GM21390 (cell line): ENCODE results near the gene ELK4.
A peak's percentile ranks its signal among the peaks of the same experiment; 100 is the strongest.

Experiments
- ATAC-seq: cut with Tn5 transposase; IDR thresholded peaks from one replicate; pipeline ENCODE4 v1.9.1; 2021; ENCODE audit not compliant: unreplicated experiment

ELK4 gene

GRCh38 chr1:205598841-205599668 is 32.8 kb downstream of the ELK4 start:
- ATAC-seq, result no peak

GRCh38 chr1:205597691-205598314 is 34.0 kb downstream of the ELK4 start:
- no peak for ATAC-seq

- no peak for ATAC-seq
These were observed 34.9 kb downstream of the ELK4 start for GRCh38 chr1:205596876-205597275.

GRCh38 chr1:205595861-205596260 is 36.0 kb downstream of the ELK4 start:
- no peak for ATAC-seq

- no peak for ATAC-seq
These were observed 36.4 kb downstream of the ELK4 start for GRCh38 chr1:205595435-205595834.

GRCh38 chr1:205594846-205595245 is 37.0 kb downstream of the ELK4 start:
- no peak for ATAC-seq

GRCh38 chr1:205593967-205594366 is 37.8 kb downstream of the ELK4 start:
- ATAC-seq, result no peak

GRCh38 chr1:205593532-205593931 is 38.3 kb downstream of the ELK4 start:
- no peak for ATAC-seq

- no peak for ATAC-seq
These were observed 39.3 kb downstream of the ELK4 start for GRCh38 chr1:205592443-205593003.

GRCh38 chr1:205591522-205592351 is 40.1 kb downstream of the ELK4 start:
- peak; percentile 59 for ATAC-seq

- no peak for ATAC-seq
These were observed 40.9 kb downstream of the ELK4 start for GRCh38 chr1:205590777-205591513.

DNA sequence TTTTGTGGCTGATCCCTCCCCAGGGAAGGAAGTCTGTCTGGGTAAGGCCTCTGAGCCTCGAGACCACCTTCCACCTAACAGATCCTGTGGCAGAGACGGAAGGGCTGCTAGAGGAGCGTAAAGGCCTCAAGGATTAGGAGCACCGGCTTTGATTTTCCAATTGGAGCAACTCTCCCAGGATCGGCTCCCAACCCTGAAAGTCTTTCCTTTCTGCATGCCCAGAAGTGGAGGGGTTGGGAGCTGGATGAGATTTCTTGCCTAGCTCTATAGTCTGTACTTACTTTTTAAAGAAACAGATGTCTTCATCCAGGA is 41.4 kb downstream of the ELK4 start:
- ATAC-seq, result no peak

GRCh38 chr1:205589618-205590456 is 42.0 kb downstream of the ELK4 start:
- no peak for ATAC-seq

DNA sequence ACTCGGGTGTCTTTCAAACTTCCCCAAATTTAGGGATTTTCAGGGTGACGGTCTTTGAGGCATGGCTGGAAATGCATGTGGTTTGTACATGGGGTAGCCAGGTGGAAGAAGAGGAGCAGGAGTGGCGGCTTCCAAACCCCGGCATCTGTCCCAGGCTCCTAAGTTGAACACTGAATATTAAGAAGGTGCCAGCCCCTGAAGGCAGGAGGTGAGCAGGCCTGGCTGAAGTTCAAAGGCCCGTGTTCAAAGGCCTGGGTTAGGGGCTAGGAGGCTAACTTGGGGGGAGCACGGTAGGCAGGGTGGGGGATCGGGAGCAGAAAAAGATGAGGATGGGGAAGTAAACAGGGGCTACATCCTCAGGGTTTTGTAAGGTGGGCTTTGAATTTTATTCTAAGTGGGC is 42.8 kb downstream of the ELK4 start:
- no peak for ATAC-seq

DNA sequence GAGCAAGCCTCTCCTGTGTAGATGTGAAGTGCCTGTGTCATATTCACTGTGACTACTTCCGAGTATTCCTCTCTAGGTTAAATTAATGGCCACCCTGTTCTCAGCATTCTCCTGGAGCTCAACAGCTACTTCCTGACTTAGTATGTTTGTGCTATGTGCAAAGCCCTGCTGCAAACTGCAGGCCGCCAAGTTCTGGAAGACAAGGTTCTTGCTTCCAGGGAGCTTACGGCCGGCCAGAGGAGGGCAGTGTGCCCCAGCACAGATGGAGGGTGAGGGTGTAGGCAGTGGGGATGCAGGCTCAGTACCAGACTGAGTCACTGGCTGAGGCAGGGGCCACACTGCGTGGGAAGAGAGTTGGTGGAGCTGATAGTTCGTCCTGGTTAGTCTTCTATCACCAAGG is 43.2 kb downstream of the ELK4 start:
- ATAC-seq, result no peak

DNA sequence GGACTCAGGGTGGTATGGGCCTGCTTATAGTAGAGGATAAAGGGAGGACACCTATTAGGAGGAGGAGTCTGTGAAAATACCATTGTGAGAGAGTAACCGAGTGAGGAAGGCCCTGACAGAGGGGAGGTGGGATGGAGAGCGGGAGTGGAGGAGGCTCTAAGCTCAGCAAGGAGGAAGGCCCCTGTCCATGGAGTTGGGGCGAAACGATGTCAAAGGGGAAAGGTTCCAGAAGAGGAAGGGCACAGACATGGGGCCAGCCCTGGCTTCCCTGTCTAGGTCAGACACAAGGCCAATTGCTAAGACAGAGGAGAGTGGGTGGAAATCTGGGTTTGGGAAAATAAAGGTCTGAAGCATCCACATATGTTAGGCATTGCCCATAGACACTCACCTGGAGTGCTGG is 44.2 kb downstream of the ELK4 start:
- ATAC-seq, result no peak

GRCh38 chr1:205585835-205586785 is 45.7 kb downstream of the ELK4 start:
- no peak for ATAC-seq

DNA sequence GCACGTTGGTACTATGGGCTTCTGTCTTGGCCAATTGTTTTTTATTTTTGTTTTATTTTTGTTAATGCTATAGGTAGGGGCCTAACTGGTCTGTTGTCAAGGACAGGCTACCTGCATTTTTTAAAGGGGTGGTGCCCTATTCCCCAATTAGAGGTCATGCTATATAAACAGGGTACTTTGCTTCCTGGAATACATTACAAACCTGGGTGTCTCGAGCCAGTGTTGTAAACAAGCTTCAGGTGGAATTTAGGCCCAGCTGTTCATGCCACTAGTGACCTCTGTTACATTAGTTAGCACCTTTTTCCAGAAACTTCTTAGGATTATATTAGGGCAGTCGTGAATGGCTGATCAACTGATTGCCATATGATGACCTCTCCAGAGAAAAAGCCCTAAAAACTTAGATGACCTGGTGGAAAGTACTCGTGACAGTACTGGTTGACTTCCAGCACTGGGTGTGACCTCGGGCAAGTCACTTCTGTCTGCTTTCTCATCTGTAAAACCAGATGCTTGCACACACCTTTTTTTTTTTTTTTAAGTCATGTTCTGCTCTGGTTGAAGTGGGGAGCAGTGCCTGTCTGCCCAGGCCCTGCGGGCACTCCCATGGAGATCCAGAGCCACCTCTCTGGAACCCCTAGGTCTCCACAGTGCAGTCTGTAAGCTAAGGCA is 46.5 kb downstream of the ELK4 start:
- no peak for ATAC-seq
